AML-193 (cell line): ENCODE data around the gene RAB29.
"Not testable (repeated sequence)": the region's sequence is repeated elsewhere in the genome, so short reads cannot be mapped to it uniquely, and the experiment has no call there.

Experiments
- DNase-seq, 2 experiments: peaks; one replicate each; lab custom pipeline; 2025; lab: John Stamatoyannopoulos, UW

The RAB29 gene

GRCh38 chr1:205720740-205721139, 54.5 kb downstream of the RAB29 start:
- not testable (repeated sequence) for DNase-seq

- DNase-seq: no peak
Observed at GRCh38 chr1:205719762-205720161, 55.5 kb downstream of the RAB29 start.

- no peak for DNase-seq
Observed at GRCh38 chr1:205719015-205719414, 56.3 kb downstream of the RAB29 start.
